HL-60/S4 (cell line): ENCODE data around the gene TBCD.

Experiments
- in situ Hi-C: fragments of 300-500 bp; cut with MboI; formaldehyde crosslinking; loops from 2 replicates; pipeline ENCODE4 v1.14.3; 2022; ENCODE audit warnings: low sequenced_read_pairs

Gene TBCD

DNA sequence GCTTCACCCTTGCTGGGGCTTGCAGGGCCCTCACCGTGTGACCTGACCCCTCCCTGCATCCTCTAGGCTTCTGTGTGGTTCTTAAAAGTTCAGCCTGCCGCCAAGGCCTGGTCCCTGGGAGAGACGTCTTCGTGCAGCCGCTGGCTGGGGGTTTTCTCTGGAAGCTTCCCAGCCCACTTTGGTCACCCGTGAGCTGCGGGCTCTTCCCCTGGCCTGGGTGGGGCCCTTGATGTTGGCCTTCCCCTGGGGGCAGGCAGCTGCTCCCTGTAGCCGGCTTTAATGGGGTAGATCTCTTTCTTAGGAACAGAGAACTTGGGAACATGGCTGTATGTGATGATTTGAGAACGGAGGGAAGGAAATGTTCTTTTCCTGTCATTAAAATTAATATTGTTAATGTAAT is 55.2 kb downstream of the TBCD start:
- in situ Hi-C loops, result no loop called here

DNA sequence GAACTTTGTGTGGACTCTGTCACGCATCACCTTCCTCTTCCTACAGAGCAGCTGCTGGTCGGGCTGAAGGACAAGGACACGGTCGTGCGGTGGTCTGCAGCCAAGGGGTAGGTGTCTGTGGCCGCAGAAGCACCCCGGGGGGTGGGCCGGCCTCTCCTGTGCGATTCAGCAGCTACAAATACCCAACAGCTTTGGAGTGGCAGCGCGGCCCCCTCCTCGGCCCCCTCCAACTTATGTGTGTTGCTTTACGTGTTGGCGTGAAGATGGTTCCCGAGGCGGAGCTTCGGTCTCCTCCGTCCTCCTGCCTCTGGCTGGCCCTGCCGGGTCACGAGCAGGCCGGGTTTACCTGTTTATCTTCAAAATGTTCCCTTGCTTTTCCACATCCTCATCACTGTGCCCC is 55.7 kb downstream of the TBCD start:
- in situ Hi-C loops, result no loop called here

DNA sequence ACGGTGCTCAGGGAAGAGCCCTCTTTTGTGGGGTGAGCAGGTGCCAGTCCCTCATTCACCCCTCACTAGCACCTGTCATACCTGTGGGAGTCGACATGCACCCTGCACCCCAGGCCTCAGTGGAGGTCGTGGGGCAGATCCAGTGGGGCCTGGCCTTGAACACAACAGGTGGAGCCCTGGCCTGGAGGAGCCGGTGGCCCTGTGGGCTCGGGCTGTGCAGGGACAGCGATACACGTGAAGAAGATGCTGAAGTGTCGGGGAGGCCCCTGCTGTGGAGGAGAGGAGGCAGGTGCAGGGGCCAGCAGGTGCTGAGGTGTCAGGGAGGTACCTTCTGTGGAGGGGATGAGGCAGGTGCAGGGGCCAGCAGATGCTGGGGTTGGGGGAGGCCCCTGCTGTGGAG is 56.1 kb downstream of the TBCD start:
- in situ Hi-C loops, result no loop called here

- in situ Hi-C loops, result no loop called here
Observed at GRCh38 chr17:82808921-82809905, 57.3 kb downstream of the TBCD start.

DNA sequence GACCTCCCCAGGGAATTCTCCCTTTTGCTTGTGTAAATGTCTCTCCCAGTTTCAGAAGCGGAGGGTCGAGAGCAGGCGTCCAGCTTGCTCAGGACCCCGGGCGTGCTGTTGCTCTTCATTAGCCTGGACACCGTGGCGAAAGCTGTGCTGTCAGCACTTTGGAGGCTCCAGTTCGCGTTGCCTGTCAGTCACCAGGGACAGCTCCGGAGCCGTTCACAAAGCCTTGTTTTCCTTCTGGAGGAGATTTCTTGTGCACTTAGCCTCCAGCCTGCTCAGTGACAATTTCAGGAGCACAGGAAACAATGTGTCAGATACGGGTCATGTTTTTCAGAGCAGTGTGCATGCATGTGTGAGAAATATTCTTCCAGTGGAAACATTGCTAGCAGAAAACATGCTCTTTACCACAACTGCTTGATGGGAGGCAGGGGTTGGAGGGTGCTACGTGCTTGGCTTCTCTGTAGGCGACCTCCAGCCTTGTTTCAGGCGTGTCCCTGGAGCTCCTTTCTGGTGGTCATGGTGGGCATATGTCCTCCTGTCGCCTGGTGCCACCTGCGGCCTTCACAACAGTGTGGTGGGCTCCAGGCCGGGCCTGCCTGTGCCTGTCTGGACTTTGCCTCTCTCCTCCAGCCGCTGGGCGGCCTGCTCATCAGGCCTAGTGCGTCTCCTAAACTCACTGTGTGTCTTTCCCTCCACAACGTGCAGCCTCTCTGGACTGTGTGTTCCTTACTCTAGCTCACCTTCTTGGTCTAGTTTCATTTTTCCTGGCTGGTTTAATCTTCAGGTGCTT is 59.0 kb downstream of the TBCD start:
- in situ Hi-C loops, result no loop called here

GRCh38 chr17:82812058-82812457 is 60.2 kb downstream of the TBCD start:
- in situ Hi-C loops, result no loop called here

DNA sequence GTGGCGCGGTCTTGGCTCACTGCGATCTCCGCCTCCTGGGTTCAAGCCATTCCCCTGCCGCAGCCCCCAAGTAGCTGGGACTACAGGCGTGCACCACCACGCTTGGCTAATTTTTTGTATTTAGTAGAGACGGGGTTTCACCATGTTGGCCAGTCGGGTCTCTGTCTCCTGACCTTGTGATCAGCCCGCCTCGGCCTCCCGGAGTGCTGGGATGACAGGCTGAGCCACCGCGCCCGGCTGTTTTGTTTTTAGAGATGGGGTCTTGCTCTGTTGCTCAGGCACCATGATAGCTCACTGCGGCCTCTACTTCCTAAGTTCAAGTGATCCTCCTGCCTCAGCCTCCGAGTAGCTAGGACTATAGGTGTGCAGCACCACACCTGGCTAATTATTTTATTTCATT is 60.7 kb downstream of the TBCD start:
- in situ Hi-C loops, result no loop called here

GRCh38 chr17:82813299-82814051 is 61.6 kb downstream of the TBCD start:
- in situ Hi-C loops, result no loop called here

GRCh38 chr17:82814834-82815233 is 63.0 kb downstream of the TBCD start:
- in situ Hi-C loops, result no loop called here

DNA sequence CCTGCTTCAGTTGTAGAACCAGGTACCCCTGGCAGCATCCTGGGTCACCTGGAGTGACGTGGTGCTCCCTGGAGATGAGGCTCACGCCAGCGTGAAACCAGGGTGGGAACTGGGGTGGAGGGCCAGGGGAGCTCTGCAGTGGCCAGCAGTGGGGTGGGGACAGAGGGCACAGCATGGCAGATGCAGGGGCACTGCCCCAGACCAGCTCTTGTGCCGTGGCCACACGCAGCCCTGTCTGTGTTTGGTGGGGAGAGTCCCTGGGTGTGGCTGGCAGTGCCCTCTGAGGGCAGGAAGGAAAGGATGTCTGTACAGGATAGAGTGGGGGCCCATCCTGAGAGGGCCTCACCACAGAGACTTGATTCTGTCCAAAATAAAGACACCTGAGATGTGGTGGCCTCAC is 63.5 kb downstream of the TBCD start:
- in situ Hi-C loops, result no loop called here

DNA sequence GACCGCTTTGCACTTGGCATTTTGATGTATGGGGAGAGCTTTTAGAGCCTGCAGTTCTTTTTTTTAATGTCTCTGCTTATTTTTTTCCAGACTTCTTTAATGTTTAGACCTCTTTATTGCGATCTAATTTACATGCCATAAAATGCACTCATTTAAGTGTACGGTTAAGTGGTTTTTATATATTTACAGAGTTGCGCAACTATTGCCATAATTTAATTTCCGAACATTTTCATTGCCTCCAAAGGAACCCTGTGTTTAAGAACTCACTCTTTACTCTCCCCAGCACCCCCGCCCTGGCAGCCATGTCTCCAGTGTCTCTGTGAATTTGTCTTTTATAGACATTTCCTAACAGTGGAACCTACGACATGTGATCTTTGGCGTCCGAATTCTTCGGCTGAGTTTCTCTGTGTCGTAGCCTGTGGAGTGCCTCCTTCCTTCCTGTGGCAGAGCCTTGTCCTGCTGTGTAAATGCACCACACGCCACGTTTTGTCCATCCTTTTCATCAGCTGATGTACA is 64.0 kb downstream of the TBCD start:
- in situ Hi-C loops, result no loop called here

- in situ Hi-C loops, result no loop called here
Observed at GRCh38 chr17:82816358-82816757, 64.5 kb downstream of the TBCD start.

GRCh38 chr17:82817947-82818346 is 66.1 kb downstream of the TBCD start:
- in situ Hi-C loops, result no loop called here

DNA sequence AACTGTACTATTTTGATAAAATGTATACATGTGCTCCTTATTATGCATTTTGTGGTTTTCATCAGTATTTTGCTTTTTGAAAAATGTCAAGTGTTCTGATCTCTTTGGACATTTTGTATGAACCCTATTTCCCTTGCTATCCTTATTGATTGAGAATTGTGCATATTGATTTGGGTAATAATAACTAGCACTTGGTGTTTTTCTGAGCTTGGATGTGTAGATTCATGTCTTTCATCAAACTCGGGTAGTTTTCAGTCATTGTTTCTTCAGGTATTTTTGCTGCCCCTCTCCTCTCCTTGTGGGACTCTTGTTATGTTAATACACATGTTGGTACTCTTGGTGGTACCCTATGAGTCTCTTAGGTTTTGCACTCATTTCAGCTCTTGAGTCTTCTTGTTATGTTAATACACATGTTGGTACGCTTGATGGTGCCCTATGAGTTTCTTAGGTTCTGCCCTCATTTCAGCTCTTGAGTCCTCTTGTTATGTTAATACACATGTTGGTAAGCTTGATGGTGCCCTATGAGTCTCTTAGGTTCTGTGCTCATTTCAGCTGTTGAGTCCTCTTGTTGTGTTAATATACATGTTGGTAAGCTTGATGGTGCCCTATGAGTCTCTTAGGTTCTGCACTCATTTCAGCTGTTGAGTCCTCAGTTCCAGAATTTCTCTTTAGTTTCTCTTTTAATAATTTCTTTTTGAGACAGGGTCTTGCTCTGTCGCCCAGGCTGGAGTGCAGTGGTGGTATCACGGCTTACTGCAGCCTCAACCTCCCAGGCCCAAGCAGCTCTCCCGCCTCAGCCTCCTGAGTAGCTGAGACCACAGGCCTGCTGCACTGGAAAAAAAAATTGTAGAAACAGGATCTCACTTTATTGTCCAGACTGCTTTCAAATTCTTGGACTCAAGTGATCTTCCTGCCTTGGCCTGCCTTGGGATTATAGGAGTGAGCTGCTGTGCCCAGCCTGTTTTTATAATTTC is 68.7 kb downstream of the TBCD start:
- in situ Hi-C loops, result no loop called here

DNA sequence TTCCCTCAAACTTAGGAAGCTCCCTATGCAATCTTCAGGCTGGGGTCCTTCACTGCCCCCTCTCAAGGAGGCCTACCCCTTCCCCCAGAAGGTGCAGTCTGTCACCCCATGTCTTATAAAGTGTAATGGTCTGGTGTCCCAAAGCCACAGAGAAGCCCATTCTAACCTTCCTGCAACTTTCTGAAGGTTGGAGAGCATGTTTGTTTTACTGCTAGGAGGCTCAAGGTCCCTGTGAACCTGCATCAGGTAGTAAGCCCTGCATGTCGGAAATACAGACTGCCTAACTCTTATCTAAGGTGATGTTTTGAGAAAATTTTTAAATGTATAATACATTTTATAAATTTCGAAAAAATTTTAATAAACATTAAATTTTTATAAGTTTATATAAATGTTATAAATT is 69.7 kb downstream of the TBCD start:
- in situ Hi-C loops, result no loop called here

- in situ Hi-C loops, result no loop called here
Observed at GRCh38 chr17:82822281-82822680, 70.4 kb downstream of the TBCD start.

GRCh38 chr17:82823004-82823403 is 71.1 kb downstream of the TBCD start:
- in situ Hi-C loops, result no loop called here

GRCh38 chr17:82825540-82826124 is 73.8 kb downstream of the TBCD start:
- in situ Hi-C loops, result no loop called here

DNA sequence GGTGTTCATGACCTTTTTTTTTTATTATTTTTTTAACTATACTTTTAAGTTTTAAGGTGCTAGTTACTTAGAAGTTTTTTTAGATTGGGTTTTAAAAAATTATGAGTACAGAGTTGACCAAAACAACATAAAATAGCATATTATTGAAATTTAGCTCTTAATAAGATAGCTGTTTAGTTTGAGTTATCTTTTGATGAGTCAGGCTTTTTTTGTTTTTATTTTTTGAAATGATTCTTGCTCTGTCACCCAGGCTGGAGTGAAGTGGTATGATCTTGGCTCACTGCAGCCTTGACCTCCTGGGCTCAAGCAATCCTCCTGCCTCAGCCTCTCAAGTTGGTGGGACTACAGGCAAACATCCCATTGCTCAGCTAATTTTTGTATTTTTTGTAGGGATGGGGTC is 74.3 kb downstream of the TBCD start:
- in situ Hi-C loops, result no loop called here

DNA sequence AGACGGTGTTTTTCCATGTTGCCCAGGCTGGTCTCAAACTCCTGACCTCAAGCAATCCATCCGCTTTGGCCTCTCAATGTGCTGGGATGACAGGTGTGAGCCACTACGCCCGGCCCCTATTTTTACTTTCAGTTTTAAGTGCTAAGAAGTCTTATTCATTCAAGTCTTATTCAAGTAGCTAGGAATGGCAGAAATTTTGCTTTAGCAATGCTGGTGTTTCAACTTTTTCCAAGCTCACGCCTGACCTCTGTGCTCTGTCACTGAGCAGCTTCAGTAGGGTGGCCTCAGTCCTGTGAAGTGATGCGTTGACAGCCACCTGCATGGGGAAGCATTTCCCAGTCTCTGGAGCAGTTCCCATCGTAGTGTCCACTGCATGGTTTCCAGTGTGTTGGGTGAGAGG is 75.1 kb downstream of the TBCD start:
- in situ Hi-C loops, result no loop called here
